GM18499 (cell line): ENCODE results near the gene BTBD1.
A peak's percentile ranks its signal among the peaks of the same experiment; 100 is the strongest.
"Not testable (repeated sequence)": the region's sequence is repeated elsewhere in the genome, so short reads cannot be mapped to it uniquely, and the experiment has no call there.

Experiments used
- ATAC-seq: cut with Tn5 transposase; IDR thresholded peaks from one replicate; pipeline ENCODE4 v1.9.1; 2021; ENCODE audit warnings: moderate number of reproducible peaks; ENCODE audit not compliant: insufficient read depth, unreplicated experiment

BTBD1 gene

DNA sequence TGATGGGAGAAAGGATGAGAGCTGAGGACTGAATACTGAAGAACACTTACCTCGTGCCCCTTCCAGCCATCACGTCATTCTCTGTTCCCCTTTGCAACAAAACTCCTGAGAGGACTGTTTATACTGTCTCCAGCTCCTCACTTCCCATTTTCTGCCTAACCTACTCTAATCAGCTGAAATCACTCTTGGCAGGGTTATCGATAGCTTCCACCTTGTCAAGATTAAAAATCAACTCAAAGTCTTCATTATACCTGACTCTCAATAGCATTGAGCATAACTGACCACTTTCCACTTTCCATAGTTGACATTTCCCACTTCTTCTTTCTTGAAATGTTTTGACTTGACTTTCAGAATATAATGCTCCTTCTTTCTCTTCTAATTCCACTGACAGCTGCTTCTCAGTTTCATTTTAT lies 4.3 kb downstream of the BTBD1 start:
- no peak for ATAC-seq

GRCh38 chr15:83061680-83062079 lies 5.4 kb downstream of the BTBD1 start:
- ATAC-seq, result no peak

DNA sequence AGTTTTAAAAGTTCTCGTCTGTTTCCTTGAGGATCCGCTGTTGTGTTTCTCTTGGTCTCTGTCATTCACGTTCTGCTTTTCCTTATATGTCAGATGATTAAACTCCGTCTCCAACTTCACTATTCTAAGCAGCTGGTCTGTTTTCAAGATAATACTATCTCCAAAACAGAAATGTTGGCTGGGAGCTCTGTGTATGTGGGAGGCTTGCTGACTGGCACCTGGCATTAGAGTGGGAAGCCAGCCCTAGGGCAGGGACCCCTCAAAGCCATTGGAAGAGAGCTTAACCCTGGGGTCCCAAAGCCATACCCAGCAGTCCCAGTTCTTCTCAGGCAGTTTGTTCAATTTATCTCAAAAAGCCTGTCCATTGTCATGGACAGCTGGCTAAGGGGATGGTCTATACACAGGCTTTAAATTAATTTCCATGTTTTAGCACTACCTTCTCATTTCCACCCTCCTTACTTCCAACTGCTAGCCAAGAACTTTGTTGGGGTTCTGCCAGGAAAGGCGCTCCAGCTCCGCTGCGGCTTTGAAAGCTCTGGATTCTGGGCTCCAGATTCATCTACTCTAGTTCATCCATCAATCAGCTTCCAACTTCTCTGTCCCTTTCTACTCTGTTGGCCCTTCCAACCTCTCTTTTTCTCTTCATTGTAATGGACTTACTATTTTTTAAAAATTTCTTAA lies 9.2 kb downstream of the BTBD1 start:
- ATAC-seq, result no peak

GRCh38 chr15:83057002-83057401 lies 10.1 kb downstream of the BTBD1 start:
- no peak for ATAC-seq

DNA sequence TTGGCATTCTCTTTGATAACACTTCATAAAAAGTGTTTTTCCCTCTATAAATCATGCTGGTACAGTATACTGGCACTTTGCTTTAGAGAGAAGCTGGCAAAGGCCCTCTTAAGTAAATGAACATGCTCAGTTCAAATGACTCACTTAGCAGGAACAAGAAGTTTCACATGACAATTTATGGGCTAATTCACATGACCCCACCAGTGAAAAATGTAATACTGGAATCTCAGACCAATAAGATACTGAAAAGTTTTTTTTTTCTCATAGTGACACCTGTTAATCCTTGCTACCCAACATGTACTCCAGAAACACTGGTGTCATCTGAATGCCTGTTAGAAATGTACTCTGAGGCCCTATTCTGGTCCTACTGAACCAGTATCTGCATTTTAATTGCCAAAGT lies 13.9 kb downstream of the BTBD1 start:
- no peak for ATAC-seq

DNA sequence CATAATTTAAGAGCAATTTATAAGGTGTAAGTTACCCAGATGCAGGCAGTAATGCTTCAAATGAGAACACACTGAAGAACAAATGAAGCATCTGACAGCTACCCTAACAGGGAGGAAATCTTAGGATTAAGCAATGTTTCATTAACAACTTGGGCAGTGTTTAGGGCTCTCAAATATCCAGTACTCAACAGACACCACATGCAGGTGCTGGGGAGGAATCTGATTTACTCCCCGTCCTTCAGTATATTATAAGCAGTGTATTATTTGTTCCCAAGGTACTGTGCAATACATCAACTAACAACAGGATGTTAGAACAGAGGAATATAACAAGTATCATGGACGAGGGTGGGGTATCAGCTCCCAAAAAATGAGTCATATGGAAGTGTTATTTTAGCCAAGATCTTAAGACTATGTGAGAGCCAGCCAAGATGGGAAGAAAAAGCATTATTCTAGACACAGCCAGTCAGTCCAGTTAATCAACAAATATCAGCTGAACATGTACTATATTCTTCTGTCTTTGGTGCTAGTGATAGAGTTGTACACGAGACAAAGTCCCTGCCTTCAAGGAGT lies 20.4 kb downstream of the BTBD1 start:
- no peak for ATAC-seq

DNA sequence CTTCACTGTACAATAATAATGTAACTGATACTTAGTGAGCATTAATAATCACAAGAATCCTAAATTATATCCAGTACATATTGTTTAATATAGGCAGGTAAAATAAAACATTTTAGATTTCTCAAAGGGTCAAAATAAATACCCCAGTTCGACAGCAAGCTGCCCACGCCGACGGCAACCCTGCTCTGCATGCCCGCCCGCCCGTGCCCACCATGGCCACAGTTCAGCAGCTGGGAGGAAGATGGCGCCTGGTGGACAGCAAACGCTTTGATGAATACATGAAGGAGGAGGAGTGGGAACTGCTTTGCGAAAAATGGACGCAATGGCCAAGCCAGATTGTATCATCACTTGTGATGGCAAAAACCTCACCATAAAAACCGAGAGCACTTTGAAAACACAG lies 22.9 kb downstream of the BTBD1 start:
- no peak for ATAC-seq

DNA sequence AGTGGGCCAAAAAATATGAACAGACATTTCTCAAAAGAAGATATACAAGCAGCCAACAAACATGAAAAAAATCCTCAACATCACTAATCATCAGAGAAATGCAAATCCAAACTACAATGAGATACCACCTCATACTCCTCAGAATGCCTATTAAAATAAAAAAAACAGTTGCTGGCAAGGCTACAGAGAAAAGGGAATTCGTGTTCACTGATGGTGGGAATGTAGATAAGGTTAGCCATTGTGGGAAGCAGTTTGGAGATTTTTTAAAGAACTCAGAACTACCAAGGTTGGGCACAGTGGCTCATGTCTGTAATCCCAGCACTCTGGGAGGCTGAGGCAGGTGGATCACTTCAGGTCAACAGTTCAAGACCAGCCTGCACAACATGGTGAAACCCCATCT lies 27.8 kb downstream of the BTBD1 start:
- no peak for ATAC-seq

DNA sequence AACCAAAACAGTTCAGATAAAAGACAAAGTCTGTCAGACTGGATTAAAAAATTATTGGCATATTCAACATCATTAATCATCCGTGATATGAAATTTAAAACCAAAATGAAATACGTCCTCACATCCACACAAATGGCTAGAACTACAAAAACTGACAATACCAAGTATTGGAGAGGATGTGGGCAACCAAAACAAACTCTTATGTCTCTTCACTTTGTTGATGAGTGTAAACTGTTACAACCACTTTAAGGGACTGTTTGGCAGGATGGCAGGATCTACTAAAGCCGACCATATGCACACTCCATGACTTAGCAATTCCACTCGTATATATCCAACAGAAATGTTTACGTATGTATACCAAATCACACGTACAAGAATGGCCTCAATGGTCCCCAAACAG lies 30.8 kb downstream of the BTBD1 start:
- no peak for ATAC-seq

- ATAC-seq, result not testable (repeated sequence)
Observed at GRCh38 chr15:83031234-83031633, 35.8 kb downstream of the BTBD1 start.

GRCh38 chr15:83030021-83030420 lies 37.0 kb downstream of the BTBD1 start:
- no peak for ATAC-seq

- ATAC-seq, result no peak
Observed at GRCh38 chr15:83018436-83018835, 48.6 kb downstream of the BTBD1 start.

- ATAC-seq, result no peak
Observed at GRCh38 chr15:83016906-83017305, 50.1 kb downstream of the BTBD1 start.

- ATAC-seq, result no peak
Observed at GRCh38 chr15:83015361-83015760, 51.7 kb downstream of the BTBD1 start.

DNA sequence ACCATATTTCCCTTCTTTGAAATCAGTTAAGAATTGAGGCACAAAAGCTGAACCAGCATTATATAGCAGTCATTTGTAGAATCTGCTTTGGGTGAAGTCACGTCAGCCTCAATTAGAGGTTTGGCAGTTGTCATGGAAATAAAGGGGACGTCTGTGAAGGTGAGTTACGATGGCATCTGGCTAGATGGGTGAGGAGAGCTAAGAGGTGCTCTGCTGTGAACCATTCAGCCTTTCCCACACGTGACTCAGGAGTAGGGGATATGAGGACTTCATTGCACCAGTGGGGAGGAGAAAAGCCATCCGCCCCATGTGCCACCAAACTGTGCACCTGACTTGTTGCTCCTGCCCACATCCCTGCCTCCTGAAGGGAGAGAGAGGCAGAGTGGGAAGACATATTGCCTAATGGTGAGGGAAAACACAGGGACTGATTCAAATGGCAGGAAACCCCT lies 52.8 kb downstream of the BTBD1 start:
- ATAC-seq, result no peak

DNA sequence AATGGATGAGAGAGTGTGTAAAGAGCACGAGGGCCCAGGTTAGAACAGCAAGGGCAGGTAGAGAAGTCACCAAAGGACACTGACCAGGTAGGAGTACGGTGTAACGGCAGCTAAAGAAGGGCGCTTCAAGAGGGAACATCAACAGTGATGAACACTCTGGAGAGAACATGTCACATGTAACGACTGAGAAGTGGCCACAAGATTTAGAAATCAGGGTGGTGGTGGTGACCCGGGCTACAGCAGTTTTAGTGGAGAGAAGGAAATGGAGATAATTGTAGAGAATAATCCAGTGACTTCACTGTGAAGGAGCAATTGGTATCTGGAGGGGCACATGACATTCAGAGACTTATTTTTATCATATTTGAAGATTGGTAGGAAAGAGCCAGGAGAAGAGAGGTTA lies 54.4 kb downstream of the BTBD1 start:
- ATAC-seq, result no peak

GRCh38 chr15:83012076-83012426 lies 55.0 kb downstream of the BTBD1 start:
- no peak for ATAC-seq

- ATAC-seq, result peak; percentile 76
Observed at GRCh38 chr15:83011271-83012075, 55.6 kb downstream of the BTBD1 start, which contains the start of gene C15orf40. Gene C15orf40, minus strand, starts transcription at chr15:83011639. Its CDS starts 32 bp downstream, at chr15:83011607.

- ATAC-seq, result no peak
Observed at GRCh38 chr15:83010709-83011270, 56.3 kb downstream of the BTBD1 start.

GRCh38 chr15:83000672-83001031 lies 66.4 kb downstream of the BTBD1 start:
- not testable (repeated sequence) for ATAC-seq
